Activated CD4-positive, alpha-beta T cell treated with anti-CD3 and anti-CD28 coated beads, Interleukin-2, amount 50 U/mL, for 4 hours (primary cell): ENCODE measurements around the gene CIAO1.
"Not testable (repeated sequence)": the region's sequence is repeated elsewhere in the genome, so short reads cannot be mapped to it uniquely, and the experiment has no call there.

Experiments used
- DNase-seq, 2 experiments: peaks; one replicate each; pipeline ENCODE4 v3.0.0-alpha.2; 2020

The CIAO1 gene

GRCh38 chr2:96265840-96266679 lies at the start of gene CIAO1, which contains the start of gene TMEM127:
TSS of gene CIAO1 (plus strand) at chr2:96266225. CDS start at chr2:96266351, 126 bp downstream.
TSS of gene TMEM127 (minus strand) at chr2:96265997. CDS start at chr2:96265381, 616 bp downstream.
- DNase-seq: peak; percentile 96 to 97

- DNase-seq: no peak
Measured at GRCh38 chr2:96218508-96219131, 47.4 kb upstream of the CIAO1 start.

- not testable (repeated sequence) for DNase-seq
Measured at GRCh38 chr2:96219959-96220358, 46.1 kb upstream of the CIAO1 start.

- DNase-seq: not testable (repeated sequence)
Measured at GRCh38 chr2:96221106-96221505, 44.9 kb upstream of the CIAO1 start.

- no peak for DNase-seq
Measured at GRCh38 chr2:96225016-96225533, 41.0 kb upstream of the CIAO1 start.

- DNase-seq: no peak
Measured at GRCh38 chr2:96231316-96231715, 34.7 kb upstream of the CIAO1 start.

- no peak for DNase-seq
Measured at GRCh38 chr2:96233436-96233835, 32.6 kb upstream of the CIAO1 start.

- DNase-seq: no peak
Measured at GRCh38 chr2:96233880-96234316, 32.1 kb upstream of the CIAO1 start.

GRCh38 chr2:96236882-96237281 lies 29.1 kb upstream of the CIAO1 start:
- no peak for DNase-seq

GRCh38 chr2:96238266-96238665 lies 27.8 kb upstream of the CIAO1 start:
- DNase-seq: no peak

- no peak for DNase-seq
Measured at GRCh38 chr2:96239091-96239490, 26.9 kb upstream of the CIAO1 start.

GRCh38 chr2:96239745-96240264 lies 26.2 kb upstream of the CIAO1 start:
- no peak for DNase-seq

GRCh38 chr2:96240341-96241038 lies 25.5 kb upstream of the CIAO1 start:
- no peak for DNase-seq

GRCh38 chr2:96241227-96241626 lies 24.8 kb upstream of the CIAO1 start:
- DNase-seq: no peak

GRCh38 chr2:96241900-96242611 lies 24.0 kb upstream of the CIAO1 start:
- DNase-seq: peak; percentile 13 to 14

GRCh38 chr2:96243843-96244242 lies 22.2 kb upstream of the CIAO1 start:
- no peak for DNase-seq

- DNase-seq: no peak
Measured at GRCh38 chr2:96245609-96246390, 20.2 kb upstream of the CIAO1 start.

- no peak for DNase-seq
Measured at GRCh38 chr2:96247009-96247408, 19.0 kb upstream of the CIAO1 start.

- no peak for DNase-seq
Measured at GRCh38 chr2:96247896-96248295, 18.1 kb upstream of the CIAO1 start.

- no peak for DNase-seq
Measured at GRCh38 chr2:96248624-96249023, 17.4 kb upstream of the CIAO1 start.

GRCh38 chr2:96249654-96250053 lies 16.4 kb upstream of the CIAO1 start:
- DNase-seq: no peak

- DNase-seq: no peak
Measured at GRCh38 chr2:96250188-96250587, 15.8 kb upstream of the CIAO1 start.
